Superior temporal gyrus (tissue), 1 donor: ENCODE measurements around the gene CCR4.
A peak's percentile ranks its signal among the peaks of the same experiment; 100 is the strongest.
"Not testable (repeated sequence)": the region's sequence is repeated elsewhere in the genome, so short reads cannot be mapped to it uniquely, and the experiment has no call there.

Experiments used
- DNase-seq: peaks from one replicate; pipeline ENCODE4 v3.0.0-alpha.2; 2016; ENCODE audit errors: extremely low spot score

CCR4 gene

DNA sequence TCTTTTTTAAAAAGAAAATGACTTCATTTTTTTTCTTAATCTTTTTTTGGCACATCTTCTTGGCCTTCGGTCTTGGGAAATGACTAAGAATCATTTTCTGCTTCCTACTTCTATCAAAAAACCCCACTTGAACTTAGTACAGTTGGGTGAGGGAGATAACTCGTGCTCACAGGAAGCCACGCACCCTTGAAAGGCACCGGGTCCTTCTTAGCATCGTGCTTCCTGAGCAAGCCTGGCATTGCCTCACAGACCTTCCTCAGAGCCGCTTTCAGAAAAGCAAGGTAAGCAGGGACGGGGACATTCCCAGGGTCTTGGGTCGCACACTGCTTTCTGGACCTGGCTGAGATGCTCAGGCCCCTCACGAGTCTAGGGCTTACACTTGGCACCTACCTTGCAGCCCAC is at the start of gene CCR4:
Gene CCR4 (plus strand): TSS at position 235 of the 402 bp plus-strand sequence. CDS start 1,779 bp downstream, outside the sequence.
- no peak for DNase-seq

DNA sequence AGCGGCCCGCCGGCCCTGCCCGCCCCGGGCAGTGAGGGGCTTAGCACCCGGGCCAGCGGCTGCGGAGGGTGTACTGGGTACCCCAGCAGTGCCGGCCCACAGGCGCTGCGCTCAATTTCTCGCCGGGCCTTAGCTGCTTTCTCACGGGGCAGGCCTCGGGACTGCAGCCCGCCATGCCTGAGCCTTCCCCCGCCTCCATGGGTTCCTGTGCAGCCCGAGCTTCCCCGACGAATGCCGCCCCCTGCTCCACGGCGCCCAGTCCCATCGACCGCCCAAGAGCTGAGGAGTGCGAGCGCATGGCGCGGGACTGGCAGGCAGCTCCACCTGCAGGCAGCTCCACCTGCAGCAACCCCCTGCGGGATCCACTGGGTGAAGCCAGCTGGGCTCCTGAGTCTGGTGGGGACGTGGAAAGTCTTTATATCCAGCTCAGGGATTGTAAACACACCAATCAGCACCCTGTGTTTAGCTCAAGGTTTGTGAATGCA is 48.5 kb upstream of the CCR4 start:
- DNase-seq = not testable (repeated sequence)

DNA sequence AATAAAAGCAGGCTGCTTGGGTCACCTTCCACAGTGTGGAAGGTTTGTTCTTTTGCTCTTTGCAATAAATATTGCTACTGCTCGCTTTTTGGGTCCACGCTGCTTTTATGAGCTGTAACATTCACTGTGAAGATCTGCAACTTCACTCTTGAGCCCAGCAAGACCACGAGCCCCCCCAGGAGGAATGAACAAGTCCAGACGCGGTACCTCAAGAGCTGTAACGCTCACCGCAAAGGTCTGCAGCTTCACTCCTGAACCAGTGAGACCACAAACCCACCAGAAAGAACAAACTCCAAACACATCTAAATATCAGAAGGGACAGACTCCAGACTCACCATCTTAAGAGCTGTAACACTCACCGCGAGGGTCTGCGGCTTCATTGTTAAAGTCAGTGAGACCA is 47.5 kb upstream of the CCR4 start:
- no peak for DNase-seq

DNA sequence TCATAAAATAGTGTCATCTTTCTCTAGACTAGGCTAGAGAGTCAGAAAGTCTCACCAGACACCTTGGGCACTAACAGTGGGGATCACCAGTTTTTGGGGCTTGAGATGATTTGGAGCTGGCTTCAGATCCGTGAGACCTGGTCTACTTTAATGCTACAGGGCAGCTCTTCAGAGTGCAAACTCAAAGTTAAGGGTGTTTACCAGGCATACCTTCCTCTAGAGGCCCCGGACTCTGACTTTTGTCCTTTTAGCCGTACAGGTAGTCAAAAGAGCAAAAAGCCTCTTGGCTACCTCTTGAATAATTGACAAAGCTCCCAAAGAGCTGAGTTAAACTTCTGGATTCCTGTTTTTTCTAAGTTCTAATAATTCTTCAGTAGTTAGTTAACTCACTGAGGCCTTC is 41.4 kb upstream of the CCR4 start:
- no peak for DNase-seq

DNA sequence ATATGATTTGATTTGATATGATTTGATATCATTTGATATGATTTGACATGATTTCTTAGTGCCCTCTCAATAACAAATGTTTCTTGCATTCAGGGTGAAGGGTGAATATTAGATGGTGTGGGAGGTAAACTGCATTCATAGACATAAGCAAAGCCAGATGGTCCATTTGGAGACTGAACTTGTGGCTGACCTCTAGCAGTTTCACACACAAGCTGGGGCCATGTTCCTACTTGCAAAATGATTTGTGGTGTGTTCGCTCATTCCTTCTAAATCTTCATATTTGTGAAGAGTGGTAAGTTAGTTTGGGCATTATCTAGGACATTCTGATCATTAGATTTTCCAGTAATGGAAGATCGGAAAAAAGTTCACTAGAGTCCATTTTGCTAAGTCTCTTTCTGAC is 40.5 kb upstream of the CCR4 start:
- DNase-seq = no peak

DNA sequence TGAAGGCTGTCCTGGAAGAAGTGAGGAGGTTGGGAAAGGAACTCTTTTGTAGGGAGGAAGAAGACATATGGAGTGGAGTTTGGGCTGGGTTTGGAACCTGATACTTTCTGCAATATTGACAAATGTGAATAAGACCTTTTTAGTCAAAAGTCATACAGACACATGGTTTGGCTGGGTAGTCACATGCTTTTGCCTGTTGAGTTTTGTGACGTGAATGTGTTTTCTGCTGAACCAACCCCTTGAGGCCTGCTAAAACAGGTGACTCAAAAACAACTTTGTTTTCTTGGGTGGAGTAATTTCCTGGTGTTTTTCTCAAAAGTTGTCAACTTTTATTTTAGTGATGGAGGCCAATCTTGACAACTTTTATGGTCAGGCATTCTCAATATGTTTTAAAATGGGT is 39.4 kb upstream of the CCR4 start:
- DNase-seq = no peak

DNA sequence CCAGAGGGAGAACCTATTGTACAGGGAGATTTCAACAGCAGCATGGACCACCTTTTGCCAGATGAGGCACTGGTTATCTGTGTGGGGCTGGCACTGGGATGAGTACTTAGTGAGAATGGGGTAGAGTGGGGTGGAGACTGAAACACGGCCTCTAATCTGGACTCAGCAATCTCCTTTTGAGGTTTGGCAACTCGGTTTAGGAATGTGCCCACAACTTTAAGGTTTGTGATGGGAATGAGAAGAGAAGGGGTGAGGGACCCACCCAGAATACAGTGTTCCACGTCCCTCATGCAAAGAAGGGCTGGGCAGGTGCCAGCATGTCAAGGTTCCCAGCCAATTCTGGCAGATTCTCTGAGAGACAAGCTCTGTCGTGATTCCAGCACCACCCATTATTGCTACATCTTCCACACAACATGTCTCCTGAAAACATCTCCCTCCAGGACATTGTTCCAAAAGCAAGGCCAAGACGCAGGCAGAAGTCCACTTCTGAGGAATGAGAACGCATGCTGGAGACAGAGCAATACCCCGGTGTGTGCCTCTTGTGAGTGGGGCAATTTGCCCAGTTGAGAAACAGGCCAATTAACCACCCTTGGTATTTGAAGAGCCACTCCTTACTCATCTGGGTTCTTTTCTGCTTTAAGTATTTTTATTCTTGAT is 37.5 kb upstream of the CCR4 start:
- no peak for DNase-seq

DNA sequence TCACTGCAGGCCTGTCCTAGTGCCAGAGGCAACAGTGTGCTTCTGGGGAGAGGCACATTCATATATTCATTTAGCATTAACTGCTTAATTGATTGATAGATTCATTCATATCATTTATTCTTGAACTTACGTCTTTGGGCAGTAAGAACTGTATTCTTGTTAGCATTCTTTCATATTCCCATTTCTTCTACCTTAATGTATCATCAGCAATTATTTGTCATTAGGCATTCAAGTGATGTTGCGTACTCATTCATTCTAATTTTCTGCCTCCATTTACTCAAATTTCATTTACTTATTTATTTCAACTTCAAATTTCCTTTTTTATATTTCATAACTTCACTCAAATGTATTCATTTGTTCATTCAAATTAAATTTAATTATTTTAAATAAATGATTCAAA is 31.5 kb upstream of the CCR4 start:
- no peak for DNase-seq

DNA sequence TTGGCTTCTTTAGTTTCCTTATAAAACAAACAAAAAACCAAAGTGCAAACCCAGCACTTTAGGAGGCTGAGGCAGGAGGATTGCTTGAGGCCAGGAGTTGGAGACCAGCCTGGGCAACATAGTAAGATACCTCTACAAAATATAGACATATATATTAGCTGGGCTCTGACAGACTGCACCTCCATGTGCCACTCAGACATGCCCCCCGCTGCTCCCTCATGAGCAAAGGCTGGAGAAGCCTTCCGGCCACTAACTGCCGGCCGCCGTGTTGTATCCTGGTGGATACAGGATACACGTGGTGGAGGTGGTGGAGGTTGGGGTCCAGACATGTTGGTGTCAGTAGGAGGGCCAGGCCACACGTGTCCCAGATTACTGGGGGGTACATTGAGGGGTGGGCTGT is 29.4 kb upstream of the CCR4 start:
- DNase-seq = no peak

DNA sequence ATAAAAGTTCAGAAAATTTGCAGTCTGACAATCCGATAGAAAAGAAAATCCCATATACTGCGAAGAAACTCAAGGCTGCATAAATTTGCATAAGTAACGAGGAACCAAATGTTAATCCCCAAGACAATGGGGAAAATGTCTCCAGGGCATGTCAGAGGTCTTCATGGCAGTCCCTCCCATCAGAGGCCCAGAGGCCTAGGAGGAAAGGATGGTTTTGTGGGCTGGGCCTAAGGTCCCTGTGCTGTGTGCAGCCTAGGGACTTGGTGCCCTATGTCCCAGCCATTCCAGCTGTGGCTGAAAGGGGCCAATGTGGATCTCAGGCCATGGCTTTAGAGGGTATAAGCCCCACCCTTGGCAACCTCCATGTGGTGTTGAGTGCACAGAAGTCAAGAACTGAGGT is 21.3 kb upstream of the CCR4 start:
- no peak for DNase-seq

DNA sequence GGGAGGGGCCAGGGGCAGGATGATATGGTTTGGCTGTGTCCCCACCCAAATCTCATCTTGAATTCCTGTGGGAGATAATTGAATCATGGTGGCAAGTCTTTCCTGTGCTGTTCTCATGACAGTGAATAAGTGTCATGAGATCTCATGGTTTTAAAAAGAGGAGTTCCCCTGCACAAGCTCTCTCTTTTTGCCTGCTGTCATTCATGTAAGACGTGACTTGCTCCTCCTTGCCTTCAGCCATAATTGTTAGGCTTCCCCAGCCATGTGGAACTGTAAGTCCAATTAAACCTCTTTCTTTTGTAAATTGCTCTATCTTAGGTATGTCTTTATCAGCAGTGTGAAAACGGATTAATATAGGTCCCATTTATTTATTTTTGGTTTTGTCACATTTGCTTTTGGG is 20.2 kb upstream of the CCR4 start:
- not testable (repeated sequence) for DNase-seq

DNA sequence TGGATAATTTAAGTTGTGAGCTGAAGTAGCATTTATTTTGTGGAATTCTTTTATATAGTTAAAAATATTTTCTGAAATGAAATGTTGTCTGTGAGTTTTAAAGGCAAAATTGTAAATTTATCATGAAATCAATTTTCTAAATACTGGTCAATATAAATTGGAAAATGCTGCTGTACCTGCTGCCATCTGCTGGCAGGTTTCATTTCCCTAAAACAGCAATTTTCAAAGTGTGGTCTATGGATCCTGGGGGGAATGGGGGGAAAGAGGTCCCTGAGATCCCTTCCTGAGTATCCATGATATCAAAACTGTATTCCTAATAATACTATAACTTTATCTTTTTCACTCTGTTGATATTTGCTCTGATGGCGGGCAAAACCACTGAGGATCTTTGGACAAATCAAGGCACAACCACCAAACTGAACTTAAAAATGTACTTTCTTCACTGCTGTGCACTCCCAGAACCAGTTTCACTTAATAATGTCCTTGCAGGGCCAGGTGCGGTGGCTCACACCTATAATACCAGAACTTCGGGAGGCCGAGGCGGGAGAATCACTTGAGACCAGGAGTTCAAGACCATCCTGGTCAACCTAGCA is 17.2 kb upstream of the CCR4 start:
- DNase-seq = peak; percentile 43

DNA sequence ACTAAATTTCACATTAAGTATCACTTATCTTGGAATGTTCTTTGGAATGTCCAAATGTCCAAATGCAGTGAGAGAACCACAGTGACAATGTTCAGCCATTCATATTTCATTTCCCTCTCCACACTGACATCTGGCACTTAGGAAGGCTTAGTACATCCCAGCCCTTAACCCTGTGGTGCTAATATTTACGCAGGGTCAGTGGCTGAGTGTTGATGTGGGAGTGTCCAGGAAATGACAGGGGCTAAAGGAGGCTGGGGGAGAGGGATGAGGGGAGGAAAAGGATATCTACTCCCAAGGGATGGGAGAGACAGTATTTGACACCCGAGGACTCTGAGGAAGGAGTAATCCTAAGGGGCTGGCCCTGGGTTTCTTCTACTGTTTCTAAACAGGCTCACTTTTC is 14.1 kb upstream of the CCR4 start:
- no peak for DNase-seq

DNA sequence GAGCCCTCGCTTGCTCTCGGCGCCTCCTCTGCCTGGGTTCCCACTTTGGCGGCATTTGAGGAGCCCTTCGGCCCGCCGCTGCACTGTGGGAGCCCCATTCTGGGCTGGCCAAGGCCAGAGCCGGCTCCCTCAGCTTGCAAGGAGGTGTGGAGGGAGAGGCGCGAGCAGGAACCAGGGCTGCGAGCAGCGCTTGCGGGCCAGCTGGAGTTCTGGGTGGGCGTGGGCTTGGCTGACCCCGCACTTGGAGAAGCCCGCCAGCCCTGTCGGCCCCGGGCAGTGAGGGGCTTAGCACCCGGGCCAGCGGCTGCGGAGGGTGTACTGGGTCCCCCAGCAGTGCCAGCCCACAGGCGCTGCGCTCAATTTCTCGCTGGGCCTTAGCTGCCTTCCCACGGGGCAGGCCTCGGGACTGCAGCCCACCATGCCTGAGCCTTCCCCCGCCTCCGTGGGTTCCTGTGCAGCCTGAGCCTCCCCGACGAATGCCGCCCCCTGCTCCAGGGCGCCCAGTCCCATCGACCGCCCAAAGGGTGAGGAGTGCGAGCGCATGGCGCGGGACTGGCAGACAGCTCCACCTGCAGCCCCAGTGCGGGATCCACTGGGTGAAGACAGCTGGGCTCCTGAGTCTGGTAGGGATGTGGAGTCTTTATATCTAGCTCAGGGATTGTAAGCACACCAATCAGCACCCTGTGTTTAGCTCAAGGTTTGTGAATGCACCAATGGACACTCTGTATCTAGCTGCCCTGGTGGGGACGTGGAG is 11.7 kb upstream of the CCR4 start:
- not testable (repeated sequence) for DNase-seq

DNA sequence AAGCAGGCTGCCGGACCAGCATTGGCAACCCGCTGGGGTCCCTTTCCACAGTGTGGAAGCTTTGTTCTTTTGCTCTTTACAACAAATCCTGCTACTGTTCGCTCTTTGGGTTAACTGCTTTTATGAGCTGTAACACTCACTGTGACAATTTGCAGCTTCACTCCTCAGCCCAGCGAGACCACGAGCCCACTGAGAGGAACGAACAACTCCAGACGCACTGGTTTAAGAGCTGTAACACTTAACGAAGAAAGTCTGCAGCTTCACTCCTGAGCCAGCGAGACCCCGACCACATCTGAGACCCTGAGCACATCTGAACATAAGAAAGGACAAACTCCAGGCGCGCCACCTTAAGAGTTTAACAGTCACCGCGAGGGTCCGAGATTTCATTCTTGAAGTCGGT is 10.7 kb upstream of the CCR4 start:
- no peak for DNase-seq

DNA sequence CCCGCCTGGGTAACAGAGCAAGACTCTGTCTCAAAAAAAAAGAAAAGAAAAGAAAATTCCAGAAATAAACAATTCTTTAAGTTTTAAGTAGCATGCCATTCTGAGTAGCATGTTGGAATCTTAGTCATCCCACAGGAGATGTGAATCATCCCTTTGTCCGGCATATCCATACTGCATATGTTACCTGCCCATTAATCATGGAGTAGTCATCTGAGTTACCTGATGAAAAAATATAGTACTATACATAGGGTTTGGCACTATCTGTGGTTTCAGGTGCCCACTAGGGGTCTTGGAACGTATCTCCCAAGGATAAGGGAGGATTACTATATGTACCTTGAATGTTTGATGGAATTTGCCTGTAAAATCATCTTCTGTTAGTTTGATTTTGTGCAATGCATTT is 6.3 kb upstream of the CCR4 start:
- DNase-seq = no peak

DNA sequence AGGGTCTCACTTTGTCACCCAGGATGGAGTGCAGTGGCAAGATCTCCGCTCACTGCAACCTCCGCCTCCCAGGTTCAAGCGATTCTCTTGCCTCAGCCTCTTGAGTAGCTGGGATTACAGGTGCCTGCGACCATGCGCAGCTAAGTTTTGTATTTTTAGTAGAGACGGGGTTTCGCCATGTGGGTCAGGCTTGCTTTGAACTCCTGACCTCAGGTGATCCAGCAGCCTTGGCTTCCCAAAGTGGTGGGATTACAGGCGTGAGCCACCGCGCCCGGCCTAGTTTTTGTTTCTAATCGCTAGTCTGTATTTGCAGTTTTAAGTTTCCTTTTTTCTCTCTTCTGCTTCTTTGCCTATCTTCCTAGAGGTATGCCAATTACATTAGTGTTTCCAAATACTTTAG is 5.8 kb upstream of the CCR4 start:
- not testable (repeated sequence) for DNase-seq

DNA sequence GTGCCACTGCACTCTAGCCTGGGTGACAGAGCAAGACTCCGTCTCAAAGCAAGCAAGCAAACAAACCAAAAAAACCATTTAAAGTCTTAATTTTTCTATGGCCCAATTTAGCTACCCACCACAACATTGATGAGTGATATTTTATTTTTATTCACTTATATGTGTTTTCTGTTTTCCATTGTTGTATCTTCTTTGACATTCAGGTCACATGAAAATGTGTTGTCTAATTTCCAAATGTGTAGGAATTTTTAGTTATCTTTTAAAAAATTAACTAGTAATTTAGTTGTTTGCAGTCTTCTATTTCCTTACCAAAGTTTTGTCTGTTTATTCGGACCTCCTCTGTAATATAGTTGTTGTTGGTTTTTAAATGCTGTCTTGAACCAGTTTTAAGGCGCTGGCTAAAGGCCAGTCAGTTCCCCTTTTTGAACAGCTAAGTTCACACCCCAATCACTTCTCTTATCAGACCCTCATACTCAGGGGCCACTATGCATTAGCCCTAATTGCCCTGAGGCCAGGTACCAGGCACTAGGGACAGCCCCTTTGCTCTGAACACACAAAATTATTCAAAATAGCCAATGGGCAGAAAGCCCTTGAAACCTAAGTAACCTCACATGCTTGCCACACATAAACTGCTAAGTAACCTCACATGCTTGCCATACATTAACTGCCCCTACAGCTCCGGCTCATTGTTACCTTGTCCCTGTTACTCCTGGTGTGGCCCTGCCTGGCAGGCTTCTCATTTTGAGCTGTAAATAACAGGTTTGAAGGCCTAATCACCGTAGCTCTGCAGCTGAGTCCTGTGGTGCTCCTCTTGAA is 4.3 kb upstream of the CCR4 start:
- DNase-seq = no peak

DNA sequence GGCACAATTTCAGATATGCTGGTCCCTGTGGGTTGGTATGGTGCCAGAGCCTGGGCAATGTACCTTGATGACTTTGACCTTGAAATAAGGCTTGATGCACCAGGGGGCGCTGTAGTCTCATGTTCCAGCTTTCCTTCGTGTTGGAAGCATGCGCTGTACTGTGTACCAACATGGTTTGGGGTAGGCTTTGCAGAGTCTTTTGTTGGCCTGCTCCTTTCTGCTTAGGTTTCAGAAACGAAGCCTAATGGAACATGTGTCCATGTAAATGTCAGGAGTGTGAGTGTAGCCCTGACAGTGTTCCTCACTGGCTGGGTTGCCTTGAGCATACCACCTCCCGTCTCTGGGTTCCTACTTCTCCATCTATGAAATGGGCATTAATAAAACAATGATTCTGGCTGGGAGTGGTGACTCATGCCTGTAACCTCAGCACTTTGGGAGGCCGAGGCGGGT is 3.6 kb upstream of the CCR4 start:
- peak; percentile 72 for DNase-seq

DNA sequence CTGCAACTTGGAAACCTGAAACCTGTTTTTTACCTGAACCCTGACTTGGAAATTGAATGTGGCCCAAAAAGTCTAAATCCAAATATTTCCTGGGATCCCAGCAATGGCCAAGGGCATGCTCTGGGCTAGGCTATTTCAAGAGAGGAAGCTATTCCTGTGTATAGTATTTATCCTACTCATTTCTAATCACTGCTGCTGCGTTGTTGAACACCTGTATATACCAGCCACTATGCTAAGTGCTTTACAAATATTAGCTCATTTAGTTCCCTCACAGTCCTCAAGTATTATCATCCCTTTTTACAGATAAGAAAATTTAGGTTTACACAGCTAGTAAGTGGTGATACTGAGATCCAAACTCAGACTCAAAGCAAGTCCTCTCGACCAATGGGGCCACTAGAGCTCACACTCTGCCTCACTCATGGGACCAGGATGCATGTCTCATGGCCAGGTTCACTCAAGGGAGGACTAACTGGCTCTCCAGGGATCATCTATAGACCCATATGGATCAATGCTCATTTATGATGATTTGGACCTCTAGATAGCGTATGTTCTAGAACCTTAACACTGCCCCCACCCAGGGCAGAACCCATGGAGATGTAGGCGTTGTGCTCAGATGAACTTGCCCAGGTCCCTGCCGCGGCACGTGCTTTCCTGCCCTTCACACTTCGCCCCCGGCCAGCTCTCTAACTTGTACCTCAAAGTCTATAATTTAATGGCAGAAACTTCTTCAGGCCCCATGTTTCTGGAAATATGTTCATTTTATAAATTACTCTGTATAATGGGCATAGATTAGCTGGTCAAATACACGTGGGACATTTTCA is 2.6 kb upstream of the CCR4 start:
- DNase-seq = no peak

DNA sequence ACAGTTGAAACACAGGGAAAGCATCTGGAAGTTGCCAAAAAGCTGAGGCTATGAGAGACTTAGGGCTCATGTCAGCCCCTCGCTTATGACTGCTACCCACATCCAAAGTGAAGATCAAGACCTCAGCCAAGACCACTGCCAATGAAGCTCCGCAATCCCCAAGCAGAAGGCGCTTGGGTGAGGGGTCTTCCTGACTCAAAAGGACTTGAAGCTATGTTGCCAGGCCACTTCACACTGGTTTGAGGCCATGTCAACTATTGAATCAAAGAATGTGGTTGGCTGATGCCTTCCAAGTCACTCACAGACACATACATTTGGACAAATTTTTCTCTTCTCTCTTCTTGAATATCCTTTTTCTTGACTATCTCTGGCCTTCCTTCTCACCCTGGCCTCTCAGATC is 928 bp upstream of the CCR4 start:
- no peak for DNase-seq
